GM12892 (cell line): ENCODE measurements around the gene TLE3.

Experiments used
- POLR2A ChIP-seq: IDR thresholded peaks from 2 replicates; pipeline ENCODE4 v1.6.1; 2011; ENCODE audit warnings: low read depth, low read length, control low read depth
- POLR2AphosphoS5 ChIP-seq: IDR thresholded peaks from 2 replicates; pipeline ENCODE4 v1.6.1; 2011; ENCODE audit warnings: low read depth, low read length, control low read depth

DNA sequence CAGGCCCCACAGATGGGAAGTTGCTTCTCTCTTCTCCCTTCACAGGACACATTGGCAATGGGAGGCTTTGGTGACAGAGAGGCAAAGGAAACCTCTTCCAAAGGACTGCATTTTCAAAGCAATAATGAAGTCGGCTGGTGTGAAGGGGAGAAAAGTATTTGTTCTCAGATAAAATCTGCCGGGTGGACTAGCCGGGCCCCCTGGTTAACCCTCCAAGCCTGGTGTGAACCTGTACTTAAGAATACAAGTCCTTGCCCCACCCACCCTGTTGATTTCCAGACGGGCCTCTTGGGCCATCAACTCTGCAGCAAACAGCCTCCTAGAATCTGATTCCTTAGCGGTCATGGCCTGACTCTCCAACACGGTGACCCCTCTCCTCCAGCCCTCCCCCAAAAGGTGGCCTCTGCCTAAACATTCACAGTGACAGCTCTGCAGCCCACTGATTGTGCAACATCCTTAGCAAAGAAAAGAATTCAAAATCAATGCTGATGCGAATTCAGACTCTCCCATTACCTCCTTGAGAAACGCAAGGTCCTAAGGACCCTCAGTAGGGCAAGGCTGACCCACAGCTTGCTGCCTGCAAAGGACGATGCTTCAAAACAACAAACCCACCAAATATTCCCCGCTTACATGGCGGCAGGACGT lies 9.9 kb downstream of the TLE3 start:
- TF ChIP-seq POLR2A (no peak), POLR2AphosphoS5 (no peak)
